ENCODE measurements around the gene TMEM170A. TPM values are rescaled to one million over a fixed set of nuclear protein-coding genes. Genes with fewer than 3 reads are reported as not detected.

The TMEM170A gene
- total RNA-seq, 2 donors from 2014 or later, result 72.7 to 74.8 TPM

- H3K4me1 Mint-ChIP-seq, result no peaks in the 10 kb centered on the region
- Histone ChIP-seq H3K36me3 (ENCODE audit: control insufficient read depth, insufficient read depth, low read length) (no peaks in the 10 kb centered on the region), H3K27ac (ENCODE audit: low read depth, low read length) (no peak overlapping the region), H3K27me3 (ENCODE audit: control insufficient read depth, insufficient read depth, low read length, poor library complexity, severe bottlenecking) (no peaks in the 10 kb centered on the region), H3K4me3 (ENCODE audit: low read length) (no peak overlapping the region), H3K9me3 (ENCODE audit: control insufficient read depth, low read length) (no peaks in the 10 kb centered on the region), H3K4me1 (ENCODE audit: control insufficient read depth, insufficient read depth, low read length) (no peaks in the 10 kb centered on the region), H3K9ac (ENCODE audit: extremely low read depth, low read length, poor library complexity, severe bottlenecking) (no peak overlapping the region)
- WGBS, 2 experiments (ENCODE audit: insufficient coverage in 1 of 2, insufficient read length in 1 of 2), result 95 to 96% methylated on average over 30 to 47 of the region's 47 CpGs
- H3K9me3 Mint-ChIP-seq, result no peaks in the 10 kb centered on the region
- H3K27me3 Mint-ChIP-seq (ENCODE audit: insufficient read depth), result no peaks in the 10 kb centered on the region
- TF ChIP-seq CTCF (conservative IDR thresholded peaks at IDR 0.05), result no peak
- H3K36me3 Mint-ChIP-seq (ENCODE audit: low read depth), result peaks cover 13% of the 10 kb centered on the region
- no peak for DNase-seq
- H3K4me3 Mint-ChIP-seq, result no peak overlapping the region
- H3K27ac Mint-ChIP-seq, result no peak overlapping the region
These were observed 15.0 kb upstream of the TMEM170A start for GRCh38 chr16:75479421-75479990.

- Histone ChIP-seq H3K9ac (ENCODE audit: extremely low read depth, low read length, poor library complexity, severe bottlenecking) (no peak overlapping the region), H3K4me1 (ENCODE audit: control insufficient read depth, insufficient read depth, low read length) (no peaks in the 10 kb centered on the region), H3K9me3 (ENCODE audit: control insufficient read depth, low read length) (no peaks in the 10 kb centered on the region), H3K4me3 (ENCODE audit: low read length) (no peak overlapping the region), H3K27ac (ENCODE audit: low read depth, low read length) (no peak overlapping the region), H3K36me3 (ENCODE audit: control insufficient read depth, insufficient read depth, low read length) (no peaks in the 10 kb centered on the region), H3K27me3 (ENCODE audit: control insufficient read depth, insufficient read depth, low read length, poor library complexity, severe bottlenecking) (no peaks in the 10 kb centered on the region)
- Mint-ChIP-seq H3K27me3 (ENCODE audit: insufficient read depth) (no peaks in the 10 kb centered on the region), H3K9me3 (no peaks in the 10 kb centered on the region), H3K36me3 (ENCODE audit: low read depth) (peaks cover 13% of the 10 kb centered on the region), H3K27ac (no peak overlapping the region), H3K4me3 (no peak overlapping the region), H3K4me1 (no peaks in the 10 kb centered on the region)
- DNase-seq, result no peak
- 94 to 98% methylated on average over 64 to 80 of the region's 80 CpGs for WGBS, 2 experiments (ENCODE audit: insufficient coverage in 1 of 2, insufficient read length in 1 of 2)
- TF ChIP-seq CTCF (conservative IDR thresholded peaks at IDR 0.05), result no peak
These were observed 14.2 kb upstream of the TMEM170A start for GRCh38 chr16:75478480-75479345.

GRCh38 chr16:75477680-75478473 is 13.4 kb upstream of the TMEM170A start:
- Histone ChIP-seq H3K27me3 (ENCODE audit: control insufficient read depth, insufficient read depth, low read length, poor library complexity, severe bottlenecking) (no peaks in the 10 kb centered on the region), H3K36me3 (ENCODE audit: control insufficient read depth, insufficient read depth, low read length) (no peaks in the 10 kb centered on the region), H3K9me3 (ENCODE audit: control insufficient read depth, low read length) (no peaks in the 10 kb centered on the region), H3K27ac (ENCODE audit: low read depth, low read length) (no peak overlapping the region), H3K9ac (ENCODE audit: extremely low read depth, low read length, poor library complexity, severe bottlenecking) (no peak overlapping the region), H3K4me3 (ENCODE audit: low read length) (no peak overlapping the region), H3K4me1 (ENCODE audit: control insufficient read depth, insufficient read depth, low read length) (no peaks in the 10 kb centered on the region)
- no peaks in the 10 kb centered on the region for H3K4me1 Mint-ChIP-seq
- no peak for DNase-seq
- TF ChIP-seq CTCF (conservative IDR thresholded peaks at IDR 0.05), result no peak
- WGBS, 2 experiments (ENCODE audit: insufficient coverage in 1 of 2, insufficient read length in 1 of 2), result 90 to 97% methylated on average over 3 to 4 of the region's 4 CpGs
- peaks cover 17% of the 10 kb centered on the region for H3K36me3 Mint-ChIP-seq (ENCODE audit: low read depth)
- no peak overlapping the region for H3K27ac Mint-ChIP-seq
- no peaks in the 10 kb centered on the region for H3K9me3 Mint-ChIP-seq
- no peak overlapping the region for H3K4me3 Mint-ChIP-seq
- no peaks in the 10 kb centered on the region for H3K27me3 Mint-ChIP-seq (ENCODE audit: insufficient read depth)

Data from endodermal cell (in vitro differentiated cells).